K562 (cell line): ENCODE data around the gene ST6GALNAC6. TPM values are rescaled to one million over a fixed set of nuclear protein-coding genes. Genes with fewer than 3 reads are reported as not detected.

ENCODE experiments used
- ARID4B ChIP-seq: sonication (generic); formaldehyde crosslinking; IDR thresholded peaks from 2 replicates; pipeline ENCODE4 v1.8.0; 2022; ENCODE audit warnings: mild to moderate bottlenecking, missing genetic modification reagents
- ATF6 ChIP-seq: sonication (generic); formaldehyde crosslinking; IDR thresholded peaks from 2 replicates; pipeline ENCODE4 v1.4.0; 2020; ENCODE audit warnings: mild to moderate bottlenecking, missing genetic modification reagents
- CCNT2 ChIP-seq: IDR thresholded peaks from 2 replicates; pipeline ENCODE4 v1.6.1; 2011; ENCODE audit warnings: borderline replicate concordance, low read depth, mild to moderate bottlenecking, moderate library complexity, mixed read lengths, low read length; ENCODE audit not compliant: insufficient read length; ENCODE audit errors: extremely low read depth
- RREB1 ChIP-seq: fragments of 250-450 bp; sonication (Bioruptor Pico); IDR thresholded peaks from 2 replicates; pipeline ENCODE4 v1.4.0; 2020
- TBL1XR1 ChIP-seq, 2 experiments: IDR thresholded peaks; 2 replicates each; pipeline ENCODE4 v1.6.1; 2012; ENCODE audit warnings: improper control_type of control experiment in 2 of 2, low read length in 2 of 2, mild to moderate bottlenecking in 1 of 2
- ZNF239 ChIP-seq: fragments of 250-450 bp; sonication (Bioruptor Pico); IDR thresholded peaks from 2 replicates; pipeline ENCODE4 v1.4.0; 2020; ENCODE audit warnings: mild to moderate bottlenecking
- ZNF592 ChIP-seq: fragments of 450-650 bp; IDR thresholded peaks from 2 replicates; pipeline ENCODE4 v1.6.1; 2017; ENCODE audit warnings: antibody characterized with exemption, mild to moderate bottlenecking
- ZNF696 ChIP-seq: fragments of 250-450 bp; sonication (Bioruptor Pico); conservative IDR thresholded peaks from 2 replicates; pipeline ENCODE4 v1.4.0; 2020; ENCODE audit warnings: mild to moderate bottlenecking, moderate library complexity
- polyA plus RNA-seq, 8 experiments: library from polyadenylated mRNA; depleted of rRNA in 4 of 8; stranded (reverse) in 5 of 8; unstranded in 3 of 8; fragments of >200 nt; fragmentation: Nextera tagmentation in 2 of 8; fragmentation: Illumina TruSeq in 1 of 8; extraction: Ambion mirVana in 2 of 8; extraction: Trizol in 1 of 8; gene quantifications; 2 replicates each; pipeline versions ENCODE4 v1.2.1 to v1.2.3, GENCODE V29; 2011 to 2014; ENCODE audit warnings: inconsistent platforms in 1 of 8, missing spikeins in 1 of 8
- total RNA-seq, 7 experiments: library from RNA; depleted of rRNA in 6 of 7; stranded (reverse); fragments of >200 nt in 6 of 7; fragmentation: Illumina TruSeq in 2 of 7; extraction: Trizol in 2 of 7; gene quantifications; 2 replicates each; pipeline versions ENCODE4 v1.2.1 to v1.2.3, GENCODE V29; 2011 to 2021; ENCODE audit warnings: low replicate concordance in 1 of 7

Gene ST6GALNAC6
- total and polyA plus RNA-seq, 9 of the 15 experiments (the other 6 are each of a cell fraction or from before 2014, with no cell fraction given), result 0.13 to 23.0 (median 14.5) TPM

- no peak for TF ChIP-seq ZNF592
- TF ChIP-seq ARID4B (CRISPR knock-in tag), result peak; percentile 65; the same call in 1 of the 2 replicates
- TF ChIP-seq ZNF239 (CRISPR knock-in tag), result no peak
- no peak for TF ChIP-seq CCNT2
- 0 out of 2 replicates have a peak, but pooled peaks have one; percentile 39 for TF ChIP-seq RREB1 (CRISPR knock-in tag)
- TF ChIP-seq TBL1XR1 (IDR thresholded peaks at IDR 0.05; ENCODE audit: low read length in 2 of 2), result 0 out of 4 replicates have a peak, but pooled peaks of 1 of the 2 experiments have one; percentile 24
- TF ChIP-seq ATF6, result no peak
- no peak for TF ChIP-seq ZNF696 (CRISPR knock-in tag)
These were observed 29.9 kb downstream of the ST6GALNAC6 start (continued) for GRCh38 chr9:127869310-127870152.
